Natural killer cell (primary cell): Measurements from ENCODE around the gene CNTROB. TPM values are rescaled to one million over a fixed set of nuclear protein-coding genes. Genes with fewer than 3 reads are reported as not detected.

ENCODE experiments used
- ATAC-seq, 3 donors: fragments of 150-1000 bp in 2 of 3; fragments of 200-7000 bp in 1 of 3; cut with Tn5 transposase; 1 replicate in 1 of 3; 2 replicates in 2 of 3; pipeline ENCODE4 v1.10.0; 2021; ENCODE audit warnings: mild to moderate bottlenecking in 2 of 3, moderate library complexity in 2 of 3
- DNase-seq, 2 donors: peaks; one replicate each; pipeline versions ENCODE4 v3.0.0 to v3.0.0-alpha.2; 2013 to 2021; ENCODE audit warnings: mixed read lengths in 1 of 2
- H3K27ac ChIP-seq: one replicate; pipeline ENCODE4 v1.5.1; 2013; ENCODE audit warnings: mild to moderate bottlenecking, low read length
- H3K27me3 ChIP-seq: one replicate; pipeline ENCODE4 v1.6.1; 2013; ENCODE audit warnings: low read length; ENCODE audit not compliant: control insufficient read depth, insufficient read depth
- H3K36me3 ChIP-seq: one replicate; pipeline ENCODE4 v1.6.1; 2013; ENCODE audit warnings: low read length; ENCODE audit not compliant: control insufficient read depth, insufficient read depth
- H3K4me1 ChIP-seq: one replicate; pipeline ENCODE4 v1.6.1; 2013; ENCODE audit warnings: low read length; ENCODE audit not compliant: control insufficient read depth, insufficient read depth
- H3K4me3 ChIP-seq: one replicate; pipeline ENCODE4 v1.5.1; 2013; ENCODE audit warnings: low read length
- H3K9me3 ChIP-seq: one replicate; pipeline ENCODE4 v1.6.1; 2013; ENCODE audit warnings: low read length; ENCODE audit not compliant: control insufficient read depth, insufficient read depth
- H3K27ac Mint-ChIP-seq, 2 donors: one replicate each; pipeline ENCODE4 v1.8.0; 2022; ENCODE audit warnings: mild to moderate bottlenecking in 2 of 2, mixed read lengths in 2 of 2, moderate library complexity in 1 of 2
- H3K27me3 Mint-ChIP-seq, 2 donors: one replicate each; pipeline ENCODE4 v1.8.0; 2022; ENCODE audit warnings: low read depth in 2 of 2, mixed read lengths in 2 of 2
- H3K36me3 Mint-ChIP-seq: one replicate; pipeline ENCODE4 v1.8.0; 2022; ENCODE audit warnings: mixed read lengths
- H3K4me1 Mint-ChIP-seq, 2 donors: one replicate each; pipeline ENCODE4 v1.8.0; 2022; ENCODE audit warnings: mixed read lengths in 2 of 2
- H3K4me3 Mint-ChIP-seq: one replicate; pipeline ENCODE4 v1.8.0; 2022; ENCODE audit warnings: mild to moderate bottlenecking, moderate library complexity, mixed read lengths
- H3K9me3 Mint-ChIP-seq, 2 donors: one replicate each; pipeline ENCODE4 v1.8.0; 2022; ENCODE audit warnings: mixed read lengths in 2 of 2
- WGBS: methylation state at CpG from one replicate; pipeline ENCODE4 v1.1.7; 2013; ENCODE audit warnings: missing lambda C conversion rate; ENCODE audit not compliant: insufficient coverage; 5-methylcytosine and 5-hydroxymethylcytosine counted together
- intact Hi-C: fragments of 100-400 bp; cut with micrococcal nuclease; formaldehyde crosslinking; loops from one replicate; pipeline ENCODE4 v1.14.2; 2022
- total RNA-seq, 4 donors: library from RNA; stranded (reverse); fragments of 120-200 nt in 1 of 4; gene quantifications; one replicate each; pipeline versions ENCODE4 v1.2.3 to v1.2.4, GENCODE V29; 2013 to 2022
- TF ChIP-seq, protein P1 (sequence below): fragments of 200-600 bp; IDR thresholded peaks from one replicate; pipeline ENCODE4 v1.8.0; 2022; ENCODE audit warnings: antibody characterized with exemption

Gene CNTROB
- total RNA-seq, 3 donors from 2014 or later (not counting 1 experiment from before 2014, with no cell fraction given) = 36.3 to 49.8 (median 45.2) TPM

DNA sequence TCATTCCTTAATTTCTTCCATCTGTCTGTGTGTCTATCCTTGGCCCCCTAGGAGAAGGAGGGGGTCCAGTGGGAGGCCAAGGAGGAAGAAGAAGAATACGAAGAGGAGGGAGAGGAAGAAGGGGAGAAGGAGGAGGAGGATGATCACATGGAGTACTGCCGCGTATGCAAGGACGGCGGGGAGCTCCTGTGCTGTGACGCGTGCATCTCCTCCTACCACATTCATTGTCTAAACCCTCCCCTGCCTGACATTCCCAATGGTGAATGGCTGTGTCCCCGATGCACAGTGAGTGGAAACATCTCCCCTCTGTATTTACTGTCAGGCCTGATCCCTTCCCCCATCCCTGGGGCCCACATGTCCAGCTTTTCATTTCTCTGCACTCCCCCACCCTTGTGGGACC, 37.1 kb upstream of the CNTROB start:
- H3K4me1 ChIP-seq = no peaks in the 10 kb centered on the region
- H3K36me3 ChIP-seq = peaks cover 79% of the 10 kb centered on the region
- TF ChIP-seq, protein P1, sequence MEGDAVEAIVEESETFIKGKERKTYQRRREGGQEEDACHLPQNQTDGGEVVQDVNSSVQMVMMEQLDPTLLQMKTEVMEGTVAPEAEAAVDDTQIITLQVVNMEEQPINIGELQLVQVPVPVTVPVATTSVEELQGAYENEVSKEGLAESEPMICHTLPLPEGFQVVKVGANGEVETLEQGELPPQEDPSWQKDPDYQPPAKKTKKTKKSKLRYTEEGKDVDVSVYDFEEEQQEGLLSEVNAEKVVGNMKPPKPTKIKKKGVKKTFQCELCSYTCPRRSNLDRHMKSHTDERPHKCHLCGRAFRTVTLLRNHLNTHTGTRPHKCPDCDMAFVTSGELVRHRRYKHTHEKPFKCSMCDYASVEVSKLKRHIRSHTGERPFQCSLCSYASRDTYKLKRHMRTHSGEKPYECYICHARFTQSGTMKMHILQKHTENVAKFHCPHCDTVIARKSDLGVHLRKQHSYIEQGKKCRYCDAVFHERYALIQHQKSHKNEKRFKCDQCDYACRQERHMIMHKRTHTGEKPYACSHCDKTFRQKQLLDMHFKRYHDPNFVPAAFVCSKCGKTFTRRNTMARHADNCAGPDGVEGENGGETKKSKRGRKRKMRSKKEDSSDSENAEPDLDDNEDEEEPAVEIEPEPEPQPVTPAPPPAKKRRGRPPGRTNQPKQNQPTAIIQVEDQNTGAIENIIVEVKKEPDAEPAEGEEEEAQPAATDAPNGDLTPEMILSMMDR = no peak
- 97% methylated on average over 8 of the region's 8 CpGs for WGBS
- no peaks in the 10 kb centered on the region for H3K9me3 Mint-ChIP-seq
- peaks cover 0 to 24% of the 10 kb centered on the region in 2 donors for H3K4me1 Mint-ChIP-seq
- H3K27me3 ChIP-seq = no peaks in the 10 kb centered on the region
- no peak overlapping the region for H3K4me3 ChIP-seq
- H3K27ac ChIP-seq = no peak overlapping the region
- peaks cover 43% of the 10 kb centered on the region for H3K36me3 Mint-ChIP-seq
- no peak overlapping the region for H3K27ac Mint-ChIP-seq
- DNase-seq (no peak), ATAC-seq (no peak)
- H3K4me3 Mint-ChIP-seq = no peak overlapping the region
- intact Hi-C loops = no loop called here
- no peaks in the 10 kb centered on the region for H3K27me3 Mint-ChIP-seq
- H3K9me3 ChIP-seq = no peaks in the 10 kb centered on the region

DNA sequence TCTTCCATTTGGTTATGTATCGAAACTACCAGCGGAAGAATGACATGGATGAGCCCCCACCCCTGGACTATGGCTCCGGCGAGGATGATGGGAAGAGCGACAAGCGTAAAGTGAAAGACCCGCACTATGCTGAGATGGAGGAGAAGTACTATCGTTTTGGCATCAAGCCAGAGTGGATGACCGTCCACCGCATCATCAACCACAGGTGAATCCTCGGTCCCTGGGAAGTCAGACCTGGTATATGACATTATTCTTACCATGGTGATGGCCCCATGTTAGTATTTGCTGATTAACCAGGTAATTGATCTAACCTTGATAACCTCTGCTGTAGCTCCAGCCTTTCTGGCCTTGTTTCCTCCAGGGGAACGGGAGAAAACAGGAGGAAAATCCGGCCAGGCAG, 34.9 kb upstream of the CNTROB start:
- DNase-seq = no peak
- Mint-ChIP-seq H3K27ac (peak overlapping the region in 1 of 2 donors; percentile 42), H3K27me3 (no peaks in the 10 kb centered on the region), H3K4me1 (peaks cover 0 to 25% of the 10 kb centered on the region in 2 donors), H3K36me3 (peaks cover 51% of the 10 kb centered on the region), H3K4me3 (no peak overlapping the region), H3K9me3 (no peaks in the 10 kb centered on the region)
- intact Hi-C loops = no loop called here
- Histone ChIP-seq H3K9me3 (no peaks in the 10 kb centered on the region), H3K36me3 (peaks cover 78% of the 10 kb centered on the region), H3K27me3 (no peaks in the 10 kb centered on the region), H3K4me1 (no peaks in the 10 kb centered on the region), H3K27ac (no peak overlapping the region), H3K4me3 (no peak overlapping the region)
- 98% methylated on average over 13 of the region's 13 CpGs for WGBS
- ATAC-seq = no peak
- TF ChIP-seq, protein P1 = no peak

DNA sequence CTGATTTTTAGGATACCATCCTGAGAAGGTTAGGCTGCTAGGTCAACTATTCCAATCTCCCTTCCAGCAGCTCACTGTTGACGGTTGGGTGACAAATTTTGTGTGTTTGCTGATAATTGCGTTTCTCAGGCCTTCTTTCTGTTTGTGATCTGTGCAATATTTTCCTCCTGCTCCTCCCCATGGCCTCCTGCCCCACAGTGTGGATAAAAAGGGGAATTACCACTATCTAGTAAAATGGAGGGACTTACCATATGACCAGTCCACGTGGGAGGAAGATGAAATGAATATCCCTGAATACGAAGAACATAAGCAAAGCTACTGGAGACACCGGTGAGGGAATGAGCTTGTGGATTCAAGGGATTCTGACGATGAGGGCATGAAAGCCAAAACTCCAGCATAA, 34.2 kb upstream of the CNTROB start:
- Histone ChIP-seq H3K27me3 (no peaks in the 10 kb centered on the region), H3K27ac (no peak overlapping the region), H3K36me3 (peaks cover 82% of the 10 kb centered on the region), H3K4me1 (no peaks in the 10 kb centered on the region), H3K4me3 (no peak overlapping the region), H3K9me3 (no peaks in the 10 kb centered on the region)
- TF ChIP-seq, protein P1 = no peak
- H3K4me1 Mint-ChIP-seq = peaks cover 0 to 25% of the 10 kb centered on the region in 2 donors
- H3K4me3 Mint-ChIP-seq = no peak overlapping the region
- peaks cover 51% of the 10 kb centered on the region for H3K36me3 Mint-ChIP-seq
- H3K27ac Mint-ChIP-seq = peak overlapping the region; percentile 4 to 27
- intact Hi-C loops = no loop called here
- peak in 1 of 2 donors; percentile 60 for DNase-seq
- H3K27me3 Mint-ChIP-seq = no peaks in the 10 kb centered on the region
- no peaks in the 10 kb centered on the region for H3K9me3 Mint-ChIP-seq
- WGBS = 85% methylated on average over 4 of the region's 6 CpGs
- ATAC-seq = peak; percentile 49 to 86 (median 68)
